MM.1S (cell line): Measurements from ENCODE around the gene CTNNA3.

Experiments used
- DNase-seq: peaks from one replicate; pipeline ENCODE4 v3.0.0-alpha.2; 2015
- H2AFZ ChIP-seq: fragments of 300-600 bp; sonication (generic); 2 replicates; pipeline ENCODE4 v1.6.0; 2016; ENCODE audit warnings: antibody characterized with exemption, low read length
- H3F3A ChIP-seq: fragments of 300-600 bp; sonication (generic); 2 replicates; pipeline ENCODE4 v1.6.1; 2016; ENCODE audit warnings: mild to moderate bottlenecking, antibody characterized with exemption, low read length, moderate library complexity, mixed read lengths; ENCODE audit not compliant: insufficient read depth
- H3K27ac ChIP-seq: fragments of 300-600 bp; sonication (generic); 2 replicates; pipeline ENCODE4 v1.5.1; 2016; ENCODE audit warnings: mild to moderate bottlenecking, low read length
- H3K27me3 ChIP-seq: fragments of 300-600 bp; sonication (generic); replicated peaks from 2 replicates; pipeline ENCODE4 v1.6.0; 2016; ENCODE audit warnings: low read length; ENCODE audit not compliant: insufficient read depth
- H3K36me3 ChIP-seq: fragments of 300-600 bp; sonication (generic); replicated peaks from 2 replicates; pipeline ENCODE4 v1.6.1; 2016; ENCODE audit warnings: mild to moderate bottlenecking, low read length, mixed read lengths; ENCODE audit not compliant: insufficient read depth
- H3K4me1 ChIP-seq: fragments of 300-600 bp; sonication (generic); 2 replicates; pipeline ENCODE4 v1.6.1; 2016; ENCODE audit warnings: low read length, mixed read lengths
- H3K4me2 ChIP-seq: fragments of 300-600 bp; sonication (generic); 2 replicates; pipeline ENCODE4 v1.6.0; 2016; ENCODE audit warnings: low read depth, low read length
- H3K4me3 ChIP-seq: fragments of 300-600 bp; sonication (generic); 2 replicates; pipeline ENCODE4 v1.5.1; 2016; ENCODE audit warnings: low read length, mixed read lengths
- H3K79me2 ChIP-seq: fragments of 300-600 bp; sonication (generic); 2 replicates; pipeline ENCODE4 v1.6.1; 2016; ENCODE audit warnings: mixed run types, low read length, mixed read lengths
- H3K9ac ChIP-seq: fragments of 300-600 bp; sonication (generic); 2 replicates; pipeline ENCODE4 v1.6.1; 2016; ENCODE audit warnings: low read length, mixed read lengths
- H3K9me2 ChIP-seq: fragments of 300-600 bp; sonication (generic); replicated peaks from 2 replicates; pipeline ENCODE4 v1.6.1; 2016; ENCODE audit warnings: mild to moderate bottlenecking, low read length, mixed read lengths; ENCODE audit not compliant: insufficient read depth
- H3K9me3 ChIP-seq: fragments of 300-600 bp; sonication (generic); replicated peaks from 2 replicates; pipeline ENCODE4 v1.6.1; 2016; ENCODE audit warnings: mild to moderate bottlenecking, low read length, mixed read lengths; ENCODE audit not compliant: insufficient read depth
- H4K20me1 ChIP-seq: fragments of 300-600 bp; sonication (generic); 2 replicates; pipeline ENCODE4 v1.6.1; 2016; ENCODE audit warnings: mild to moderate bottlenecking, low read length, moderate library complexity, mixed read lengths; ENCODE audit not compliant: insufficient read depth
- EZH2 ChIP-seq: fragments of 300-600 bp; sonication (generic); optimal IDR thresholded peaks from 2 replicates; pipeline ENCODE3; 2017; ENCODE audit warnings: low read depth, mild to moderate bottlenecking, antibody characterized with exemption, low read length, mixed read lengths
- EZH2phosphoT487 ChIP-seq: fragments of 300-600 bp; sonication (generic); IDR thresholded peaks from 2 replicates; pipeline ENCODE4 v1.6.1; 2018; ENCODE audit warnings: antibody characterized with exemption, low read length
- TF ChIP-seq, protein P1 (sequence below): fragments of 300-600 bp; sonication (generic); IDR thresholded peaks from 2 replicates; pipeline ENCODE4 v1.5.1; 2016; ENCODE audit warnings: antibody characterized with exemption, low read length, mixed read lengths

Gene CTNNA3

DNA sequence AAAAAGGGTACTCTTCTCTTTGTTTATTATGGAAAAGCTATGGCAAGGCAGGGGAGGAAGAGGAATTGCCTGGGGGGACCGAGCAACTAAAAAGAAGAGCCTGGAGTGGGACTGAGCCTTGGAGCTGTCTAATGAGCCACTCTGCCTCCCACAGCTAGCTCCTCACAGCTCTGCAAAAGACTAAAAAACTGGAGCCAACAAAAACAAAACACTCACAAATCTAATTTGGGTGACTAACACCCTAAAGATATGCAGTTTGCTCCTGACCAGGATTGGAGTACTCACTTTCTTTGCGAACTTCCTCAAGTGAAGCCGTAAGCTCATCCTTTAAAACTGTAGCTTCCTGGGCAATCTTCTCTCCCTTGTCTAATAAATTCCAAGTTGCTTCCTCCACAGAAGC is 89.4 kb downstream of the CTNNA3 start:
- H3K4me1 ChIP-seq: no peaks in the 10 kb centered on the region
- H3K79me2 ChIP-seq: no peaks in the 10 kb centered on the region
- no peaks in the 10 kb centered on the region for H4K20me1 ChIP-seq
- no peaks in the 10 kb centered on the region for H3K27me3 ChIP-seq
- no peaks in the 10 kb centered on the region for H3K9me3 ChIP-seq
- no peak overlapping the region for H3K4me2 ChIP-seq
- no peak overlapping the region for H3K27ac ChIP-seq
- TF ChIP-seq, protein P1, sequence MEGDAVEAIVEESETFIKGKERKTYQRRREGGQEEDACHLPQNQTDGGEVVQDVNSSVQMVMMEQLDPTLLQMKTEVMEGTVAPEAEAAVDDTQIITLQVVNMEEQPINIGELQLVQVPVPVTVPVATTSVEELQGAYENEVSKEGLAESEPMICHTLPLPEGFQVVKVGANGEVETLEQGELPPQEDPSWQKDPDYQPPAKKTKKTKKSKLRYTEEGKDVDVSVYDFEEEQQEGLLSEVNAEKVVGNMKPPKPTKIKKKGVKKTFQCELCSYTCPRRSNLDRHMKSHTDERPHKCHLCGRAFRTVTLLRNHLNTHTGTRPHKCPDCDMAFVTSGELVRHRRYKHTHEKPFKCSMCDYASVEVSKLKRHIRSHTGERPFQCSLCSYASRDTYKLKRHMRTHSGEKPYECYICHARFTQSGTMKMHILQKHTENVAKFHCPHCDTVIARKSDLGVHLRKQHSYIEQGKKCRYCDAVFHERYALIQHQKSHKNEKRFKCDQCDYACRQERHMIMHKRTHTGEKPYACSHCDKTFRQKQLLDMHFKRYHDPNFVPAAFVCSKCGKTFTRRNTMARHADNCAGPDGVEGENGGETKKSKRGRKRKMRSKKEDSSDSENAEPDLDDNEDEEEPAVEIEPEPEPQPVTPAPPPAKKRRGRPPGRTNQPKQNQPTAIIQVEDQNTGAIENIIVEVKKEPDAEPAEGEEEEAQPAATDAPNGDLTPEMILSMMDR: no peak
- no peak for TF ChIP-seq EZH2
- no peak overlapping the region for H2AFZ ChIP-seq
- no peak for DNase-seq
- H3K9me2 ChIP-seq: no peaks in the 10 kb centered on the region
- no peaks in the 10 kb centered on the region for H3K36me3 ChIP-seq
- H3K4me3 ChIP-seq: no peak overlapping the region
- H3F3A ChIP-seq: no peaks in the 10 kb centered on the region
- no peak overlapping the region for H3K9ac ChIP-seq

DNA sequence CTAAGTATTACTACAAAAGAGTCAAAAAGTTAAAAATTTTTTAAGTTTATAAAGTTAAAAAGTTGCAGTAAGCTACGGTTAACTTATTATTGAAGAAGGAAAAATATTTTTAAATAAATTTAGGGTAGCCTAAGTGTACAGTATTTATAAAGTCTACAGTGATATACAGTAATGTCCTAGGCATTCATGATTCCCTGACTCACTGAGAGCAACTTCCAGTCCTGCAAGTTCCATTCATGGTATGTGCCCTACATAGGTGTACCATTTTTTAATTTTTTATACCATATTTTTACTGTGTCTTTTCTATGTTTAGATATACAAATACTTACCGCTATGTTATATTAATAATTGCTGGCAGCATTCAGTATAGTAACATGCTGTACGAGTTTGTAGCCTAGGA is 92.3 kb downstream of the CTNNA3 start:
- no peak for DNase-seq
- no peak overlapping the region for H3K27ac ChIP-seq
- H3K4me3 ChIP-seq: no peak overlapping the region
- no peaks in the 10 kb centered on the region for H3K36me3 ChIP-seq
- no peak overlapping the region for H3K4me2 ChIP-seq
- H3K9ac ChIP-seq: no peak overlapping the region
- no peak overlapping the region for H2AFZ ChIP-seq
- H3F3A ChIP-seq: no peaks in the 10 kb centered on the region
- H3K4me1 ChIP-seq: peaks cover 5% of the 10 kb centered on the region; the same call in 1 of the 2 replicates
- no peaks in the 10 kb centered on the region for H3K79me2 ChIP-seq
- no peaks in the 10 kb centered on the region for H3K27me3 ChIP-seq
- H4K20me1 ChIP-seq: no peaks in the 10 kb centered on the region
- H3K9me2 ChIP-seq: no peaks in the 10 kb centered on the region
- TF ChIP-seq EZH2phosphoT487 (no peak), EZH2 (no peak)
- TF ChIP-seq, protein P1: no peak
- no peaks in the 10 kb centered on the region for H3K9me3 ChIP-seq

DNA sequence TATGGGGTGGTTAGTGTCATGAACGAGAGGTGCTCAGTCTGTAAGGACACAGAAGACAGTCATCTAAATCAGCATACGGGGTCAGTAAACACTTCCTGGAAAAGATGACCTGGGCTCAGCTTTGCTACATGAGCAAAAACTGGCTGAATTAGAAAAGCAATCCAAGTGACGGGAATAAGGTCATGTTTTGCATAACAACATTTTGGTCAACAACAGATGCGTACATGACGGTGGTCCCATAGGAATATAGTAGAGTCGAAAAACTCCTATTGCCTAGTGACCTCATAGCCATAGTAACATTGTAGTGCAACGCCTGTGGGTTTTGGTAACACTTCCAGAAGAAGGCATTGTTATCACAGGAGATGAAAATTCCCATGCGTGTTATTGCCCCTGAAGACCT is 92.9 kb downstream of the CTNNA3 start:
- no peaks in the 10 kb centered on the region for H3K9me3 ChIP-seq
- H3K4me3 ChIP-seq: no peak overlapping the region
- no peaks in the 10 kb centered on the region for H3F3A ChIP-seq
- no peak overlapping the region for H2AFZ ChIP-seq
- no peaks in the 10 kb centered on the region for H4K20me1 ChIP-seq
- H3K79me2 ChIP-seq: no peaks in the 10 kb centered on the region
- H3K27me3 ChIP-seq: no peaks in the 10 kb centered on the region
- DNase-seq: no peak
- H3K36me3 ChIP-seq: no peaks in the 10 kb centered on the region
- no peak overlapping the region for H3K4me2 ChIP-seq
- peaks cover 8% of the 10 kb centered on the region for H3K4me1 ChIP-seq
- TF ChIP-seq EZH2phosphoT487 (no peak), EZH2 (no peak)
- TF ChIP-seq, protein P1: no peak
- no peak overlapping the region for H3K27ac ChIP-seq
- no peaks in the 10 kb centered on the region for H3K9me2 ChIP-seq
- H3K9ac ChIP-seq: no peak overlapping the region
